ENCODE data around the gene SDC1.

SDC1 gene

DNA sequence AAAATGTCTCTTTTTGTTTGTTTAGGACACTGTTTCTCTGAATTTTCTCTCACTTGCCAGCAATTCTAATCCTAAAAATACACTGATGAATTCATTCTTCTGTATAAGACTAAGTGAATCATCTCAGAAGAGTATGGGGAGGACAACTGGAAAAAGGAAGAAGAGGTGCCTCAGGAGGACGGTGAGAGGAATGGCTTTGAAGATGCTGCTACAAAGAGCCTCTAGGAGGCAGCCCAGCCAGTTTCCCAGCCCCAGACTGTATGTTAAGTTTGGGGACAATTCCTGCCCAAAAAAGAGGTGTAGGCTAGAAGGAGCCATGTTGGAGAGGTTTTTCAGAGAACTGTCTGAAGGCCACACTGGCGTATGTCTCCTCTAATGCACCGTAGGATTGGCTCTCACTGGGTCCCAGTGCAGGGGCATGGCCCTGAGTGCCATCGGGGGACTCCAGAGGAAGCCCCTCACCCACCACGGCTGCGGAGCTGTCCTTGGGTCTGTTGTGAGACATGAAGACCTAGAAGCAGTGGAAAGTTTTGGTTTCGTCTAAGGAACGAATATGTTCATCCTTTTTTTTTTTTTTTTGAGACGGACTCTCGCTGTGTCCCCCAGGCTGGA lies 3.1 kb upstream of the SDC1 start:
- DNase-seq (ENCODE audit: low read depth, low spot score) = no peak

- no peak for DNase-seq (ENCODE audit: low read depth, low spot score)
These were observed 1.2 kb upstream of the SDC1 start for GRCh38 chr2:20226152-20226545.

GRCh38 chr2:20225294-20226151 lies 593 bp upstream of the SDC1 start:
- peak; percentile 76 for DNase-seq (ENCODE audit: low read depth, low spot score)

DNA sequence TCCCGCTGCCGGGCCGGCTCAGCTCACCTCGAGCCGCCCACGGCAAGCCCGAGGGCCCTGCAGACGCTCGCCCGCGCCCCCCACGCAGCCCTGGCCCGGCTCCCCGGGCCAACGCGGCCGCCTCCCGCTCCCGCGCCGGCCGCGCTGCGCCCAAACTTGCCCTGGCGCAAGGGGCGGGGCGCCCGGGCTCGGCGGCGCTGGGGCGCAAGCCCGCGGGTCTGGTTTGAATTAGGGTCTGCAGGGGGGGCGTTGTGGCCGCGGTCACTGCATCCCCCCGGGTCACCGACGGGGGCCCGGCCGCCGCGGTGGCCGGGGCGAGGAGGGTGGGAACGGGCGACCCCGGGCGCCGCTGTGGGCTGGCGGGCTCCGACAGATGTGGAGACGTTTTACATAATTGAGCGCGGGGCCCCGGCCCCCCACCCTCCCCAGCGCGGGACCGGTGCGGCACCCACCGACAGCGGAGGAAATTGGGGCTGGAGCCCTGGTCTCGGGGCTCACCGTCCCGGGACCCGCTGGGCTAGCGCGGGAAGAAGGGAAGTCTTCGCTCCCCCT lies 690 bp downstream of the SDC1 start:
- DNase-seq (ENCODE audit: low read depth, low spot score) = no peak

GRCh38 chr2:20223407-20224163 lies 1.3 kb downstream of the SDC1 start:
- no peak for DNase-seq (ENCODE audit: low read depth, low spot score)

DNA sequence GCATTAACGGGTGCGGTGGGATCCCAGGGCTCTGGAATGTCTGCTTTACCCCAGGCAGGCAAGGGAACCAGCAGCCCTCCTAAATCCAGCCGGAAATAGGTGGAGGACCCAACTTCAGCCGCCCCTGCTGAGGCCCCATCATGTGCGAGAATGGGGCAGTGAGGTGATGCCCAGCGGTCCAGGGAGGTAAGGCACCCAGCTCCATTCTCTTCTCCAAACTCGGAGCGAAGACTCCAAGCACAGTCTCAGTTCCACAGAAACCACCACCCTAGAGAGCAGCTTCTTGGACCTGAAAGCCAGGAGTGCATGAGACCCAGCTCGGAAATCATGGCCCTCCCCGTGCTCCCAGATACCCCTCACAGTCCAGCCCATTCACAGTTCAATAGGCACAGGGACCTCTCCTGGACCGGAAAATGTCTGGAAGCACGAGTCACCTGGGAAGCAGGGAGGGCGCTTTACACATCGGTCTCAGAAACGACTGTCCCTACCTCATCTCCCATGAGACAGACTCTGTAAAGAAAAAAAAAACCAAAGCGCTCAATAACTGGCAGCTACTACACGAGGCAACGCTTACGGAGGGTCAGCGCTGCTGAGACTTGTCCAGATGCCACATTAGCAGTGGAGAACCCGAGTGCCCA lies 2.0 kb downstream of the SDC1 start:
- no peak for DNase-seq (ENCODE audit: low read depth, low spot score)

GRCh38 chr2:20222014-20222768 lies 2.7 kb downstream of the SDC1 start:
- no peak for DNase-seq (ENCODE audit: low read depth, low spot score)

GRCh38 chr2:20221555-20221973 lies 3.4 kb downstream of the SDC1 start:
- no peak for DNase-seq (ENCODE audit: low read depth, low spot score)

GRCh38 chr2:20220806-20221554 lies 4.0 kb downstream of the SDC1 start:
- no peak for DNase-seq (ENCODE audit: low read depth, low spot score)

- no peak for DNase-seq (ENCODE audit: low read depth, low spot score)
These were observed 5.1 kb downstream of the SDC1 start for GRCh38 chr2:20219763-20220380.

DNA sequence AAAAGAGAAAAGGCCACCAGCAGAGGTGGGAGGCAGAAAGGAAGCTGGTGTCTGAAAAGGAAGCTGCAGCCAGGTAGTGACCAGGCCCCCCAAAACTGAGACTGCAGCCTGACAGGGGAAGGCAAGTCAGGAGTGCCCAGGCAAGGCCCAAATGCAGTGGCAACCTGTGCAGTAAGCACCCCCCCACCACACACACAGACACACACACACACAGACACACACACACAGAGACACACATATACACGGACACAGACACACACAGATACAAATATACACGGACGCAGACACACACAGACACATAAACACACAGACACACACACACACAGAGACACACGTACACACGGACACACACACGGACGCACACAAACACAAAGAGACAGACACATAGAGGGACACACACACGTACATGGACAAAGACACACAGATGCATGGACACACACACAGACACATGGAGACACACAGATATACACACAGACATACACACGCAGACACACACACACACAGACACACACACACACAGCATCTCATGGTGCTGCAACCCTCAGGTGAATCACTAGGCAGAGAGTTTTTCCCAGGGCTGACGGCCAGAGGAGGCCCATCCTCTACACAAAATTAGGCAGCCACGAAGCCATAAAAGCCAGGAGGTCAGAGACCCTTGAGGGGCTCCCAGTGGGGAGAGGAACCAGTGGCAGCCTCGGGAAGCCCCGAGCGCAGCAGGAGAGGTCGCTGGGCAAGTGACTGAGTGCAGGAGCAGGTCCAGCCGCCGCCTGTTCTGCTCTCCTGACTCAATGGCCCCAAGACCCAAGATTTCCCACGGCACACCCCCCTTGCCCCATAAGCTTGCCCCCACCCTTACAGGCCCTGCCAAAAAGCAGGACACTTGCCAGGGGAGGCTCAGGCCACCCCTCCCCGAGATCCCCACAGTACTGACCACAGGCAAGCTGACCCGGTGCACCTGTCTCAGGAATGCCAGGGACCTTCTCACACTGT lies 6.3 kb downstream of the SDC1 start:
- DNase-seq (ENCODE audit: low read depth, low spot score) = no peak

- DNase-seq (ENCODE audit: low read depth, low spot score) = no peak
These were observed 7.6 kb downstream of the SDC1 start for GRCh38 chr2:20217041-20217970.

- no peak for DNase-seq (ENCODE audit: low read depth, low spot score)
These were observed 8.6 kb downstream of the SDC1 start for GRCh38 chr2:20216130-20217025.

DNA sequence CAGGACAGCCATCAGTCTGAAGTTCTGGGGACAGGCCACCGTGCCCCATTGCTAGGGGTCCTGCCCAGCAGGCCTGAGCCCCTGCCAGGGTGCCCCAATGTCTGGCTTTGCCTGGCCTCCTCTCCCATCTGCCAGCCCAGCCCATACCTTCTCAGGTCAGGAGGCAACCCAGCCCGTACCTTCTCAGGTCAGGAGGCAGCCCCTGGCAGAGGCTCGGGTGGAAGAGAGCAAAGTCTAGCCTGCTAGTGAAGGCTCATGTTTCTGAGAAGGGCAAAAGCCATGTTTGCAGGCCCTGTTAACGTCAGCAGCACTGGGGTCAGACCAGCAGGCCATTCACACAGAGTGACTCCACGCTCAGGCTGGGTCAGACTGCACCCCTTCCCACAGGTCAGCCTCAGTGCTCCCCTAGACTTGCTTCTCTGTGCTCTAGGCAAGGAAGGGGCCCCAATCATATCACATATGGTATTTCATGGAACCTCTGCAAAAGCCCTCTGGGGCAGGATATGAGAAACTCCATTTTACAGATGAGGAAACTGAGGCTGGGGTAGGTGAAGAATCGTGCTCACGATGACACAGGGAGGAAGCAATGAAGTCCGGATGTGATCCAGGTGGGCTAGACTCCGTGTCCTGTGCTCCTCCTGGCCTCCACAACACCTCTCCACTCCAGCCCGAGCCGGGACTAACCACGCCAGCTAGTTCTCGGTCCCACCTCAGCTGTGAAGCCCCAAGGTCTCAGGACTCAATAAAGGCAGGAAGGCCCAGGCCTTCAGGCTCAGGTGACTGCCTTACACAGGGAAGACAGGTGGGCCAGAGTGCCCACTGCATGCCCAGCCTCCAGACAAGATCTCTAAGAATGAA lies 9.5 kb downstream of the SDC1 start:
- no peak for DNase-seq (ENCODE audit: low read depth, low spot score)

DNA sequence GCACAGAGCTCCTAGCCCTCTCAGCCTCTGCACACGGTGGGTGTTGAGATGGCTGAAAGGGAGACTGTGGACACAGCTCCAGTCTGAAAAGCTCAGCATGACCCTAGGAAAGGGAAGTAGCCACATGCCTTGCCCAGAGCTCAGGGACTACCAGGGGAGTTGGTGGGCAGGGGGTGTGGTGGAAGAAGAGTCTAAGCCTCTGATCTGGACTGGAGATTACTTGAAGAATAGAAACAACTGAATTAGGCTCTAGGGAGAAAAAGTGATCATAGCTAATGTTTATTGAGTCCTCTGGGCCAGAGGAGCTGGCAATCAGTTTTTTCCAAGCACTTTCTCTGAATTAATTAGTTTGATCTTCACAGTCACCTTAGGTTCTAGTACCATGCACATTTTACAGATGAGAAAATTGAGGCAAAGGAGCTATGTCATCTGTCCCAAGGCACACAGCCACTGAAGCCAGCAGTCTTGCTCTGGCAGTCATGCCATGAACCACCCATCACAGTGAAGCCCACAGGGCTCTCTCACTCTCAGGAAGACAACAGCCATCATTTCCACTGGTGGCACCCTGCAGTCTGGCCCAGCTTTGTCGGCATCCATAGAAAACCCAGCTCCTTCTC lies 10.3 kb downstream of the SDC1 start:
- no peak for DNase-seq (ENCODE audit: low read depth, low spot score)
